H1 (cell line): Measurements from ENCODE around the gene ITGAV. TPM values are rescaled to one million over a fixed set of nuclear protein-coding genes. Genes with fewer than 3 reads are reported as not detected.

Experiments used
- CTCF ChIA-PET: fragments of 300-600 bp; sonication (Branson Sonifier 250); formaldehyde crosslinking; loops from one replicate; lab custom pipeline; 2021; ENCODE audit not compliant: partially characterized antibody; lab: Charles Lee
- POLR2A ChIA-PET: fragments of 300-600 bp; sonication (Branson Sonifier 250); formaldehyde crosslinking; loops from one replicate; lab custom pipeline; 2021; ENCODE audit warnings: inconsistent platforms; ENCODE audit not compliant: partially characterized antibody; lab: Charles Lee
- DNase-seq, 2 experiments: peaks; one replicate each; pipeline versions ENCODE4 v3.0.0 to v3.0.0-alpha.2; 2010 to 2022; ENCODE audit warnings: low spot score in 2 of 2, low read depth in 1 of 2, mixed read lengths in 1 of 2
- FAIRE-seq: peaks from 2 replicates; lab custom pipeline; 2011; peaks lifted over from hg19 to GRCh38; lab: Jason Lieb, UNC
- H2AFZ ChIP-seq: 2 replicates; pipeline ENCODE4 v1.8.1; 2012; ENCODE audit warnings: low read length, inconsistent platforms
- H2AK5ac ChIP-seq: 2 replicates; pipeline ENCODE4 v1.6.1; 2013; ENCODE audit warnings: low read depth, low read length
- H2BK120ac ChIP-seq: replicated peaks from 2 replicates; pipeline ENCODE3; 2013; ENCODE audit warnings: low read depth, low read length, inconsistent platforms
- H2BK12ac ChIP-seq: 2 replicates; pipeline ENCODE4 v1.6.1; 2013; ENCODE audit warnings: low read depth, low read length
- H2BK15ac ChIP-seq: 2 replicates; pipeline ENCODE4 v1.6.1; 2013; ENCODE audit warnings: low read length
- H2BK20ac ChIP-seq: 2 replicates; pipeline ENCODE4 v1.6.1; 2013; ENCODE audit warnings: low read length
- H2BK5ac ChIP-seq: 2 replicates; pipeline ENCODE4 v1.6.1; 2013; ENCODE audit warnings: low read depth, low read length
- H3K14ac ChIP-seq: 2 replicates; pipeline ENCODE4 v1.6.1; 2013; ENCODE audit warnings: inconsistent platforms; ENCODE audit not compliant: insufficient read length
- H3K18ac ChIP-seq: 2 replicates; pipeline ENCODE4 v1.6.1; 2013; ENCODE audit warnings: low read length; ENCODE audit errors: extremely low read depth
- H3K23ac ChIP-seq: 2 replicates; pipeline ENCODE4 v1.6.1; 2013; ENCODE audit warnings: inconsistent platforms; ENCODE audit not compliant: insufficient read length
- H3K23me2 ChIP-seq: 2 replicates; pipeline ENCODE4 v1.6.1; 2013; ENCODE audit warnings: low read depth, low read length
- H3K27ac ChIP-seq: 2 replicates; pipeline ENCODE4 v1.6.1; 2011; ENCODE audit warnings: low read depth, low read length, inconsistent platforms
- H3K27me3 ChIP-seq, 4 experiments: replicated peaks in 1 of 4; 1 replicate in 1 of 4; 2 replicates in 3 of 4; pipeline versions ENCODE4 v1.6.1 to v1.8.1; 2011 to 2013; ENCODE audit warnings: low read length in 3 of 4, mild to moderate bottlenecking in 3 of 4, inconsistent platforms in 2 of 4, mixed read lengths in 2 of 4, moderate library complexity in 1 of 4; ENCODE audit not compliant: control insufficient read depth in 3 of 4, insufficient read depth in 3 of 4; ENCODE audit errors: extremely low read depth in 1 of 4
- H3K36me3 ChIP-seq, 4 experiments: 2 replicates each; pipeline versions ENCODE4 v1.6.1 to v1.8.1; 2011 to 2013; ENCODE audit warnings: mild to moderate bottlenecking in 4 of 4, low read length in 3 of 4, moderate library complexity in 2 of 4, control low read depth in 1 of 4, inconsistent platforms in 1 of 4; ENCODE audit not compliant: insufficient read depth in 4 of 4, control insufficient read depth in 2 of 4
- H3K4ac ChIP-seq: replicated peaks from 2 replicates; pipeline ENCODE3; 2013; ENCODE audit warnings: low read length, low read depth, mixed read lengths, inconsistent platforms; ENCODE audit not compliant: insufficient read length
- H3K4me1 ChIP-seq, 4 experiments: replicated peaks in 1 of 4; 1 replicate in 1 of 4; 2 replicates in 3 of 4; pipeline versions ENCODE4 v1.6.1 to v1.8.1; 2011 to 2013; ENCODE audit warnings: low read length in 3 of 4, inconsistent platforms in 2 of 4, mixed read lengths in 1 of 4; ENCODE audit not compliant: insufficient read depth in 4 of 4, control insufficient read depth in 3 of 4
- H3K4me2 ChIP-seq, 2 experiments: 2 replicates each; pipeline versions ENCODE4 v1.6.1 to v1.8.1; 2011 to 2013; ENCODE audit warnings: low read depth in 2 of 2, low read length in 2 of 2, control low read depth in 1 of 2, inconsistent platforms in 1 of 2, mild to moderate bottlenecking in 1 of 2; ENCODE audit not compliant: insufficient read depth in 1 of 2
- H3K4me3 ChIP-seq, 4 experiments: fragments of 200-600, 300-600 bp in 1 of 4; sonication (generic), shearing (Covaris generic), sonication (Bioruptor Twin) in 1 of 4; 2 replicates each; pipeline versions ENCODE4 v1.5.1 to v1.8.1; 2011 to 2016; ENCODE audit warnings: low read length in 4 of 4, low read depth in 3 of 4, control low read depth in 2 of 4, inconsistent platforms in 2 of 4, mild to moderate bottlenecking in 2 of 4, mixed read lengths in 1 of 4, moderate library complexity in 1 of 4; ENCODE audit not compliant: insufficient read depth in 2 of 4; ENCODE audit errors: extremely low read depth in 1 of 4
- H3K56ac ChIP-seq: replicated peaks from 2 replicates; pipeline ENCODE3; 2013; ENCODE audit warnings: low read depth, mild to moderate bottlenecking, mixed read lengths, low read length, inconsistent platforms; ENCODE audit not compliant: insufficient read length
- H3K79me1 ChIP-seq: 2 replicates; pipeline ENCODE4 v1.6.1; 2013; ENCODE audit warnings: low read depth, low read length, control low read depth
- H3K79me2 ChIP-seq, 2 experiments: 2 replicates each; pipeline versions ENCODE4 v1.6.1 to v1.8.1; 2012 to 2013; ENCODE audit warnings: low read length in 2 of 2, mild to moderate bottlenecking in 2 of 2, inconsistent platforms in 1 of 2; ENCODE audit not compliant: insufficient read depth in 2 of 2, control insufficient read depth in 1 of 2
- H3K9ac ChIP-seq, 4 experiments: replicated peaks in 1 of 4; 1 replicate in 1 of 4; 2 replicates in 3 of 4; pipeline versions ENCODE4 v1.6.1 to v1.8.1; 2011 to 2013; ENCODE audit warnings: low read depth in 3 of 4, low read length in 3 of 4, control low read depth in 2 of 4, mild to moderate bottlenecking in 2 of 4, moderate library complexity in 2 of 4, inconsistent platforms in 1 of 4; ENCODE audit errors: extremely low read depth in 1 of 4
- H3K9me3 ChIP-seq, 2 experiments: 2 replicates each; pipeline versions ENCODE4 v1.6.1 to v1.8.1; 2012 to 2013; ENCODE audit warnings: mild to moderate bottlenecking in 2 of 2, moderate library complexity in 2 of 2, control low read depth in 1 of 2, inconsistent platforms in 1 of 2, low read depth in 1 of 2, low read length in 1 of 2, mixed read lengths in 1 of 2; ENCODE audit not compliant: insufficient read depth in 2 of 2
- H4K20me1 ChIP-seq, 2 experiments: replicated peaks in 1 of 2; 2 replicates each; pipeline versions ENCODE3 to v1.8.1; 2011 to 2013; ENCODE audit warnings: inconsistent platforms in 2 of 2, low read length in 2 of 2, mild to moderate bottlenecking in 1 of 2; ENCODE audit not compliant: insufficient read depth in 2 of 2, control insufficient read depth in 1 of 2
- H4K5ac ChIP-seq: 2 replicates; pipeline ENCODE4 v1.6.1; 2013; ENCODE audit warnings: low read length, low read depth, mixed read lengths, inconsistent platforms; ENCODE audit not compliant: insufficient read length
- H4K8ac ChIP-seq: 2 replicates; pipeline ENCODE4 v1.8.0; 2013; ENCODE audit warnings: mild to moderate bottlenecking, moderate library complexity, low read length, inconsistent platforms; ENCODE audit not compliant: insufficient read depth; ENCODE audit errors: extremely low read depth
- H4K91ac ChIP-seq: replicated peaks from 2 replicates; pipeline ENCODE3; 2013; ENCODE audit warnings: low read length, mixed read lengths, inconsistent platforms; ENCODE audit not compliant: insufficient read length
- BACH1 ChIP-seq: IDR thresholded peaks from 2 replicates; pipeline ENCODE4 v1.6.1; 2012; ENCODE audit warnings: low read length, improper control_type of control experiment
- CTBP2 ChIP-seq: IDR thresholded peaks from 2 replicates; pipeline ENCODE4 v1.7.0; 2011; ENCODE audit warnings: borderline replicate concordance, mild to moderate bottlenecking, moderate library complexity, mixed read lengths, low read length; ENCODE audit not compliant: insufficient read depth, insufficient read length
- EP300 ChIP-seq, 2 experiments: IDR thresholded peaks; 1 replicate in 1 of 2; 2 replicates in 1 of 2; pipeline ENCODE4 v1.6.1; 2011 to 2012; ENCODE audit warnings: low read depth in 2 of 2, low read length in 2 of 2, mild to moderate bottlenecking in 2 of 2, borderline replicate concordance in 1 of 2, inconsistent platforms in 1 of 2, moderate library complexity in 1 of 2
- GTF2F1 ChIP-seq: IDR thresholded peaks from 2 replicates; pipeline ENCODE4 v1.6.1; 2012; ENCODE audit warnings: low read depth, low read length, improper control_type of control experiment, borderline replicate concordance
- HDAC2 ChIP-seq, 2 experiments: fragments of 300-600 bp in 1 of 2; sonication (generic) in 1 of 2; IDR thresholded peaks; 2 replicates each; pipeline ENCODE4 v1.6.1; 2011 to 2012; ENCODE audit warnings: low read depth in 2 of 2, low read length in 2 of 2, mild to moderate bottlenecking in 2 of 2, moderate library complexity in 2 of 2, borderline replicate concordance in 1 of 2, inconsistent platforms in 1 of 2
- KDM1A ChIP-seq: fragments of 200-600, 300-600 bp; sonication (generic); IDR thresholded peaks from 2 replicates; pipeline ENCODE4 v1.7.1; 2016; ENCODE audit warnings: mild to moderate bottlenecking, low read length, borderline replicate concordance
- MAX ChIP-seq: IDR thresholded peaks from 2 replicates; pipeline ENCODE4 v1.6.1; 2012; ENCODE audit warnings: inconsistent platforms
- NANOG ChIP-seq: IDR thresholded peaks from 2 replicates; pipeline ENCODE4 v1.6.1; 2011; ENCODE audit warnings: low read length, low read depth, mild to moderate bottlenecking, inconsistent platforms; ENCODE audit not compliant: insufficient read depth, poor library complexity, severe bottlenecking
- PHF8 ChIP-seq: fragments of 200-600 bp; sonication (generic); conservative IDR thresholded peaks from 2 replicates; pipeline ENCODE4 v1.7.1; 2012; ENCODE audit warnings: low read depth, mild to moderate bottlenecking, inconsistent platforms, low read length, moderate library complexity
- POLR2AphosphoS5 ChIP-seq: IDR thresholded peaks from 2 replicates; pipeline ENCODE4 v1.6.1; 2011; ENCODE audit warnings: low read depth, low read length
- POU5F1 ChIP-seq: IDR thresholded peaks from 2 replicates; pipeline ENCODE4 v1.6.1; 2011; ENCODE audit warnings: low read depth, mild to moderate bottlenecking, low read length, moderate library complexity
- SIN3A ChIP-seq, 2 experiments: IDR thresholded peaks in 1 of 2; conservative IDR thresholded peaks in 1 of 2; 2 replicates each; pipeline ENCODE4 v1.6.1; 2011 to 2012; ENCODE audit warnings: low read length in 2 of 2, improper control_type of control experiment in 1 of 2, low read depth in 1 of 2, mild to moderate bottlenecking in 1 of 2
- SUZ12 ChIP-seq: fragments of 200-600 bp; sonication (generic); IDR thresholded peaks from 2 replicates; pipeline ENCODE4 v1.6.1; 2012; ENCODE audit warnings: mild to moderate bottlenecking, inconsistent platforms, low read length, moderate library complexity, mixed read lengths
- WGBS, 2 experiments: shearing (Covaris generic) in 1 of 2; methylation state at CpG; one replicate each; pipeline versions ENCODE4 v1.1.6 to v1.1.7; 2013 to 2015; ENCODE audit warnings: low lambda C conversion rate in 2 of 2, mixed read lengths in 2 of 2, inconsistent platforms in 1 of 2, low coverage in 1 of 2, missing lambda C conversion rate in 1 of 2; ENCODE audit not compliant: insufficient replicate concordance in 2 of 2, insufficient coverage in 1 of 2, insufficient read length in 1 of 2; ENCODE audit errors: extremely low coverage in 1 of 2, missing lambda C conversion rate in 1 of 2; 5-methylcytosine and 5-hydroxymethylcytosine counted together
- polyA plus RNA-seq, 7 experiments: library from polyadenylated mRNA; depleted of rRNA in 3 of 7; stranded (reverse) in 5 of 7; unstranded in 2 of 7; fragments of >200 nt in 5 of 7; fragments of 200-250 nt in 2 of 7; gene quantifications; 1 replicate in 5 of 7; 2 replicates in 1 of 7; 4 replicates in 1 of 7; pipeline versions ENCODE4 v1.2.1 to v1.2.3, GENCODE V29; 2011 to 2013; ENCODE audit warnings: missing spikeins in 2 of 7, mixed read lengths in 2 of 7
- total RNA-seq: library from RNA; stranded (reverse); fragmentation: NEBNext Ultra II Directional; extraction: Animal tissue kit (Norgen Biotek cat#: 25700); gene quantifications from 2 replicates; pipeline ENCODE4 v1.2.1, GENCODE V29; 2021

ITGAV gene
- total and polyA plus RNA-seq, 2 of the 8 experiments (the other 6 are each of a cell fraction or from before 2014, with no cell fraction given) = 11.7 to 42.4 TPM

- H3K4ac ChIP-seq = no peak overlapping the region
- no peak overlapping the region for H4K8ac ChIP-seq
- H4K5ac ChIP-seq = no peak overlapping the region
- no peaks in the 10 kb centered on the region for H3K79me1 ChIP-seq
- H3K9me3 ChIP-seq = 0 out of 4 replicates have a peak, but pooled peaks cover 0 to 2% of the 10 kb centered on the region in 2 experiments
- no peak overlapping the region for H3K9ac ChIP-seq
- 98% methylated on average over 3 of the region's 3 CpGs; no CpG with 5 or more reads in 1 of the 2 experiments for WGBS, 2 experiments
- no peak overlapping the region for H3K4me3 ChIP-seq
- H3K27ac ChIP-seq = no peak overlapping the region
- H2BK120ac ChIP-seq = no peak overlapping the region
- H2AFZ ChIP-seq = no peak overlapping the region
- no peaks in the 10 kb centered on the region for H3K27me3 ChIP-seq
- ChIA-PET CTCF (interaction anchor here (0.9 to 1.3 kb wide), 2 partner anchors 9 to 92 kb away, joined by 3 to 4 read pairs; no protein-coding TSS in a partner anchor), POLR2A (no interaction called here)
- H4K91ac ChIP-seq = no peak overlapping the region
- DNase-seq (no peak), FAIRE-seq (no peak)
- no peak overlapping the region for H3K18ac ChIP-seq
- H3K23me2 ChIP-seq = peaks cover 2% of the 10 kb centered on the region; the same call in 1 of the 2 replicates
- no peaks in the 10 kb centered on the region; a peak in 1 of 7 replicates for H3K4me1 ChIP-seq
- no peak overlapping the region for H3K56ac ChIP-seq
- H2AK5ac ChIP-seq = no peak overlapping the region
- no peak overlapping the region for H3K14ac ChIP-seq
- no peak overlapping the region for H2BK15ac ChIP-seq
- no peak overlapping the region for H3K23ac ChIP-seq
- H3K36me3 ChIP-seq = no peaks in the 10 kb centered on the region
- H4K20me1 ChIP-seq = no peaks in the 10 kb centered on the region
- H2BK12ac ChIP-seq = no peak overlapping the region
- no peak overlapping the region for H3K4me2 ChIP-seq
- no peaks in the 10 kb centered on the region for H3K79me2 ChIP-seq
- H2BK5ac ChIP-seq = no peak overlapping the region
- H2BK20ac ChIP-seq = no peak overlapping the region
- TF ChIP-seq HDAC2 (IDR thresholded peaks at IDR 0.05; ENCODE audit: borderline replicate concordance in 1 of 2, low read depth in 2 of 2, low read length in 2 of 2) (no peak), SUZ12 (no peak), PHF8 (no peak), GTF2F1 (no peak), POLR2AphosphoS5 (no peak), NANOG (no peak), KDM1A (no peak), CTBP2 (no peak), BACH1 (no peak), POU5F1 (no peak), EP300 (IDR thresholded peaks at IDR 0.05; ENCODE audit: borderline replicate concordance in 1 of 2, low read depth in 2 of 2, low read length in 2 of 2) (no peak), MAX (no peak), SIN3A (conservative IDR thresholded peaks at IDR 0.05 in 1 of 2, IDR thresholded peaks at IDR 0.05 in 1 of 2; ENCODE audit: low read depth in 1 of 2, low read length in 2 of 2) (no peak)
These were observed 99.0 kb downstream of the ITGAV start for GRCh38 chr2:186688813-186689212.
